Breast epithelium (tissue), 4 donors: Measurements from ENCODE around the gene POLH. TPM values are rescaled to one million over a fixed set of nuclear protein-coding genes. Genes with fewer than 3 reads are reported as not detected.

Experiments
- DNase-seq, 2 donors: peaks; one replicate each; pipeline ENCODE4 v3.0.0-alpha.2; 2019; ENCODE audit warnings: low spot score in 2 of 2
- H3K27ac ChIP-seq, 2 donors: fragments of 200-600 bp; sonication (generic) in 1 of 2; one replicate each; pipeline ENCODE4 v1.5.1; 2016 to 2019; ENCODE audit warnings: mild to moderate bottlenecking in 1 of 2
- H3K27me3 ChIP-seq, 2 donors: fragments of 200-600 bp; sonication (generic) in 1 of 2; one replicate each; pipeline versions ENCODE4 v1.5.1 to v1.6.0; 2017 to 2019; ENCODE audit warnings: control low read depth in 1 of 2, mild to moderate bottlenecking in 1 of 2
- H3K36me3 ChIP-seq: fragments of 200-600 bp; one replicate; pipeline ENCODE4 v1.5.1; 2019
- H3K4me1 ChIP-seq, 2 donors: fragments of 200-600 bp; sonication (generic); one replicate each; pipeline ENCODE4 v1.5.1; 2016 to 2019; ENCODE audit warnings: control low read depth in 1 of 2
- H3K4me3 ChIP-seq, 3 donors: fragments of 200-600 bp; sonication (generic); 1 replicate in 2 of 3; 2 replicates in 1 of 3; pipeline ENCODE4 v1.5.1; 2016 to 2019; ENCODE audit warnings: mild to moderate bottlenecking in 3 of 3, moderate library complexity in 2 of 3
- H3K9me3 ChIP-seq, 2 donors: fragments of 200-600 bp; sonication (generic) in 1 of 2; one replicate each; pipeline ENCODE4 v1.5.1; 2016 to 2019; ENCODE audit warnings: control low read depth in 1 of 2
- CTCF ChIP-seq, 3 donors: fragments of 450-650 bp; IDR thresholded peaks; one replicate each; pipeline ENCODE4 v1.5.1; 2016 to 2017; ENCODE audit warnings: antibody characterized with exemption in 3 of 3, mild to moderate bottlenecking in 3 of 3, moderate library complexity in 3 of 3
- POLR2A ChIP-seq: fragments of 450-650 bp; IDR thresholded peaks from one replicate; pipeline ENCODE4 v1.6.1; 2016; ENCODE audit warnings: antibody characterized with exemption, mild to moderate bottlenecking, moderate library complexity
- POLR2AphosphoS5 ChIP-seq, 3 donors: sonication (generic); formaldehyde crosslinking; IDR thresholded peaks; one replicate each; pipeline ENCODE4 v1.6.1; 2017; ENCODE audit warnings: antibody characterized with exemption in 3 of 3
- intact Hi-C: fragments of 100-400 bp; cut with DNase I; formaldehyde crosslinking; loops from one replicate; pipeline ENCODE4 v1.15.1; 2023; ENCODE audit warnings: low total_unique reads
- total RNA-seq, 3 donors: library from RNA; depleted of rRNA; stranded (reverse); fragments of >200 nt; gene quantifications; one replicate each; pipeline ENCODE4 v1.1.0, GENCODE V29; 2016

POLH gene
- total RNA-seq, 3 donors from 2014 or later = 8.6 to 13.0 (median 9.8) TPM

GRCh38 chr6:43635387-43636307 is 59.7 kb downstream of the POLH start, which contains the start of gene MAD2L1BP:
Gene MAD2L1BP (plus strand): TSS chr6:43635840. CDS start chr6:43635876, 36 bp downstream.
- no peaks in the 10 kb centered on the region for H3K9me3 ChIP-seq
- peak within 1 kb of the TSS; percentile 88 to 91 for H3K27ac ChIP-seq
- peak within 1 kb of the TSS; percentile 84 to 90 (median 89) for H3K4me3 ChIP-seq
- DNase-seq = peak; percentile 56 to 80
- H3K36me3 ChIP-seq = no peaks in the 10 kb centered on the region
- TF ChIP-seq CTCF (IDR thresholded peaks at IDR 0.05) (no peak), POLR2A (peak; percentile 33), POLR2AphosphoS5 (IDR thresholded peaks at IDR 0.05) (peak; percentile 70 to 88 (median 74))
- H3K4me1 ChIP-seq = no peaks in the 10 kb centered on the region
- H3K27me3 ChIP-seq = no peaks in the 10 kb centered on the region
- intact Hi-C loops = no loop called here

GRCh38 chr6:43636308-43636659 is 60.3 kb downstream of the POLH start:
- H3K4me3 ChIP-seq = peak overlapping the region; percentile 84 to 90 (median 89)
- H3K27ac ChIP-seq = peak overlapping the region; percentile 88 to 91
- H3K9me3 ChIP-seq = no peaks in the 10 kb centered on the region
- no peaks in the 10 kb centered on the region for H3K27me3 ChIP-seq
- TF ChIP-seq CTCF (IDR thresholded peaks at IDR 0.05) (no peak), POLR2AphosphoS5 (IDR thresholded peaks at IDR 0.05) (no peak), POLR2A (no peak)
- DNase-seq = no peak
- intact Hi-C loops = no loop called here
- H3K4me1 ChIP-seq = no peaks in the 10 kb centered on the region
- H3K36me3 ChIP-seq = no peaks in the 10 kb centered on the region

- intact Hi-C loops = no loop called here
- no peak for DNase-seq
- TF ChIP-seq POLR2AphosphoS5 (IDR thresholded peaks at IDR 0.05) (no peak), POLR2A (no peak), CTCF (IDR thresholded peaks at IDR 0.05) (no peak)
- H3K36me3 ChIP-seq = no peaks in the 10 kb centered on the region
- no peaks in the 10 kb centered on the region for H3K4me1 ChIP-seq
- no peak overlapping the region for H3K4me3 ChIP-seq
- no peaks in the 10 kb centered on the region for H3K9me3 ChIP-seq
- H3K27ac ChIP-seq = peak overlapping the region in 1 of 2 donors; percentile 34
- H3K27me3 ChIP-seq = no peaks in the 10 kb centered on the region
Observed at GRCh38 chr6:43639984-43640800, 64.2 kb downstream of the POLH start.

- Histone ChIP-seq H3K9me3 (no peaks in the 10 kb centered on the region), H3K4me3 (peak within 1 kb of the TSS; percentile 38 to 74 (median 60)), H3K27me3 (no peaks in the 10 kb centered on the region), H3K36me3 (no peaks in the 10 kb centered on the region), H3K27ac (peak within 1 kb of the TSS; percentile 71 to 85), H3K4me1 (no peaks in the 10 kb centered on the region)
- TF ChIP-seq CTCF (IDR thresholded peaks at IDR 0.05) = no peak
- TF ChIP-seq POLR2A = no peak
- TF ChIP-seq POLR2AphosphoS5 (IDR thresholded peaks at IDR 0.05) = no peak
- intact Hi-C loops = loop anchor here (1.0 kb wide), 1 partner anchor 16 kb away; no protein-coding TSS in a partner anchor
- DNase-seq = peak in 1 of 2 donors; percentile 80
Observed at GRCh38 chr6:43644940-43645612, 69.1 kb downstream of the POLH start, which contains the start of gene RSPH9. Gene RSPH9 (plus strand): TSS chr6:43645036. CDS start chr6:43645099, 63 bp downstream.
